ENCODE results near the gene PCDHGA1.
A peak's percentile ranks its signal among the peaks of the same experiment; 100 is the strongest.

PCDHGA1 gene

DNA sequence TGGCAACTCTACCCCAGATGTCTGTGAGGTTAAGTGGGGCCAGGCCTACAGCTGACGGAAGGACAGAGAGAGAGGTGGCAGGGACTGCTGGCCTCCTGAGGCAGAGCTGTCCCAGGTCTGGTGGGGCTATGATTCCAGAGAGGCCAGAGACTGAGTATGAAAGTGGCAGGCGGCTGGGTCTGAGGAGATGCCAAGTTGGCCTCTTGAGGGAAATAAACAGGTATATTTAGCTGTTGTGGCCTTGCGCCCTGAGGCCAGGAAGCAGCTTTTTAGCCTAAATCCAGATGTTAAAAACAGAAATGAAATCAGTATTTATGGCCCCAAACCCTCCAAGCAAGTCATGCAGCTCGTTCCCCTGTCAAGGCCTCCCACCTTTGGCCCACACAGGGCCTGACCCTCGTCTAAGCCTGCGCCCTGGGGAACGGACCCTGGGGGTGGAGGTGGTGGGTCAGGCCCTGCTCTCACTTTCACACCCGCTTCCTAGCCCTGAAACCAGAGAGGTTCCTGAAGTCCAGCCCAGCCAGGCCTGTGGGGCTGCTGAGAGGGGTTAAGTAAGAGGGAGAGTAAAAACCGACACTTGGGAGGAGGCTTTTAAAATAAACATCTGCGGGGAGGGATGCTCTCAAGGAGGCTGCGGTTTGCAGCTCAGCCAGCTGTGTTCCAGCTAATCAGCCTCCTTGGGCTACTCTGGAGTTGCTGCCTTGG is 177.2 kb downstream of the PCDHGA1 start:
- Histone ChIP-seq H4K5ac (ENCODE audit: low read length) (no peak overlapping the region), H3K4me2 (ENCODE audit: low read length) (no peak overlapping the region), H3K56ac (ENCODE audit: low read length) (peak overlapping the region; percentile 78), H3K27me3 (ENCODE audit: insufficient read depth, low read length, poor library complexity) (no peaks in the 10 kb centered on the region), H2BK5ac (ENCODE audit: low read length) (peak overlapping the region; percentile 21), H2AK5ac (ENCODE audit: low read length) (peak overlapping the region; percentile 45), H3K23ac (ENCODE audit: low read length) (no peak overlapping the region), H3K4me3 (ENCODE audit: low read length) (no peak overlapping the region), H4K8ac (ENCODE audit: low read depth, low read length) (no peak overlapping the region), H3K27ac (ENCODE audit: low read depth, low read length) (peak overlapping the region; percentile 39), H3K79me1 (ENCODE audit: low read length) (no peaks in the 10 kb centered on the region), H3K4ac (ENCODE audit: low read depth, low read length) (no peak overlapping the region), H3K79me2 (ENCODE audit: control insufficient read depth, insufficient read depth, low read length) (no peaks in the 10 kb centered on the region), H3K4me1 (ENCODE audit: control insufficient read depth, low read depth, low read length) (peaks cover 10% of the 10 kb centered on the region), H3K9ac (ENCODE audit: low read length) (peak overlapping the region; percentile 36), H2BK120ac (ENCODE audit: low read depth, low read length) (no peak overlapping the region), H3K18ac (ENCODE audit: low read length) (no peak overlapping the region), H3K36me3 (ENCODE audit: control insufficient read depth, insufficient read depth, low read length) (no peaks in the 10 kb centered on the region), H2BK15ac (replicated peaks; ENCODE audit: low read depth) (no peak overlapping the region)
- no CpG with 5 or more reads among the region's 11 CpGs for WGBS (ENCODE audit: extremely low coverage, insufficient coverage, low lambda C conversion rate)
- no peak for DNase-seq

GRCh38 chr5:141508440-141508797 is 178.1 kb downstream of the PCDHGA1 start:
- Histone ChIP-seq H3K36me3 (ENCODE audit: control insufficient read depth, insufficient read depth, low read length) (no peaks in the 10 kb centered on the region), H3K79me2 (ENCODE audit: control insufficient read depth, insufficient read depth, low read length) (no peaks in the 10 kb centered on the region), H3K23ac (ENCODE audit: low read length) (no peak overlapping the region), H3K79me1 (ENCODE audit: low read length) (no peaks in the 10 kb centered on the region), H3K4me2 (ENCODE audit: low read length) (peak overlapping the region; percentile 25), H3K4me3 (ENCODE audit: low read length) (no peak overlapping the region), H2BK5ac (ENCODE audit: low read length) (peak overlapping the region; percentile 39), H3K18ac (ENCODE audit: low read length) (peak overlapping the region; percentile 8), H3K27me3 (ENCODE audit: insufficient read depth, low read length, poor library complexity) (no peaks in the 10 kb centered on the region), H4K5ac (ENCODE audit: low read length) (no peak overlapping the region), H4K8ac (ENCODE audit: low read depth, low read length) (no peak overlapping the region), H3K4me1 (ENCODE audit: control insufficient read depth, low read depth, low read length) (peaks cover 10% of the 10 kb centered on the region), H3K27ac (ENCODE audit: low read depth, low read length) (peak overlapping the region; percentile 39), H3K9ac (ENCODE audit: low read length) (peak overlapping the region; percentile 57), H2BK15ac (replicated peaks; ENCODE audit: low read depth) (no peak overlapping the region), H3K4ac (ENCODE audit: low read depth, low read length) (peak overlapping the region; percentile 22), H3K56ac (ENCODE audit: low read length) (peak overlapping the region; percentile 78), H2AK5ac (ENCODE audit: low read length) (no peak overlapping the region), H2BK120ac (ENCODE audit: low read depth, low read length) (peak overlapping the region; percentile 51)
- no peak for DNase-seq
- no CpG with 5 or more reads among the region's 9 CpGs for WGBS (ENCODE audit: extremely low coverage, insufficient coverage, low lambda C conversion rate)

DNA sequence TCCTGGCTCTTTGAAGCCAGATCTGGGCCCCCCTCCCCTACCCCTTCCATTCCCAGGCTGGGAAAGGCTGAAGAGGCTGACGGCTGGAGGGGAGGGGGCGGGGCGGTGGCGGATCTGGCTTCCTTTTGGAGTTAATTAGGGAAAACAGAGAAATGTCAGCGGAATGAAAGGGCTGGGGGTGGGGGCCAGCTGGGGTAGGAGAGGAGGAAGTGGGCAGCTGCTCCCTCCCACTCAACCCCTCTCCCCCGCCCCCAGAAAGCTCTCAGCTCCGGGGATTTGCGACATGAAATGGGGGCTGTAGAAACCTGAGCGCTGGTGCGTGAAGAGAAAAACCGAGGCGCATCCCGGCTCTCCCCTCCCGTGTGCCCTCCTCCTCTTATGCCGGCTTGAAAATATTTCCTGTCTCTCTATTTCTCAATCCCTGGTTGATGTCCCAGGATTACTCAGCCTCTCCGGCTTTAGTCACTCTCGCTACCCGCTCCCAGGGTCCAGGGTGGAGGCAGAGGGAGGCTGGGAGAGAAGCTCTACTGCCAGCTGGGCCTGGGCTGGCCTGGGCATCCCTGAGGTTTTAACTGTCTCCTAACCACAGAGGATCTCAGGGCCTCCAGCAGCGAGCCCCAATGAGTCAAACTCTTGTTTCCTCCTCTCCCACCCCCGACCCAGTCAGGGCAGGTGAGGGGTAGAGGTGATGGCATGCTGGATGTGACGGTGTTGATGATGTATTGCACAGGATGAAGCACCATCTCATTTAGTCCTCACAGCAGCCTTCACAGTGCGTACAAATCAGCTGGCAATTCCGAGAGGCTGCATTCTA is 178.7 kb downstream of the PCDHGA1 start:
- Histone ChIP-seq H3K56ac (ENCODE audit: low read length) (peak overlapping the region; percentile 78), H3K36me3 (ENCODE audit: control insufficient read depth, insufficient read depth, low read length) (no peaks in the 10 kb centered on the region), H4K5ac (ENCODE audit: low read length) (no peak overlapping the region), H3K4me3 (ENCODE audit: low read length) (no peak overlapping the region), H2BK5ac (ENCODE audit: low read length) (no peak overlapping the region), H3K4me1 (ENCODE audit: control insufficient read depth, low read depth, low read length) (peaks cover 10% of the 10 kb centered on the region), H4K8ac (ENCODE audit: low read depth, low read length) (no peak overlapping the region), H3K27ac (ENCODE audit: low read depth, low read length) (peak overlapping the region; percentile 47), H3K4me2 (ENCODE audit: low read length) (peak overlapping the region; percentile 41), H2AK5ac (ENCODE audit: low read length) (no peak overlapping the region), H2BK120ac (ENCODE audit: low read depth, low read length) (no peak overlapping the region), H3K79me2 (ENCODE audit: control insufficient read depth, insufficient read depth, low read length) (no peaks in the 10 kb centered on the region), H2BK15ac (replicated peaks; ENCODE audit: low read depth) (no peak overlapping the region), H3K27me3 (ENCODE audit: insufficient read depth, low read length, poor library complexity) (no peaks in the 10 kb centered on the region), H3K23ac (ENCODE audit: low read length) (no peak overlapping the region), H3K4ac (ENCODE audit: low read depth, low read length) (no peak overlapping the region), H3K79me1 (ENCODE audit: low read length) (no peaks in the 10 kb centered on the region), H3K18ac (ENCODE audit: low read length) (peak overlapping the region; percentile 8), H3K9ac (ENCODE audit: low read length) (peak overlapping the region; percentile 67)
- peak; percentile 87 for DNase-seq
- no CpG with 5 or more reads among the region's 23 CpGs for WGBS (ENCODE audit: extremely low coverage, insufficient coverage, low lambda C conversion rate)

DNA sequence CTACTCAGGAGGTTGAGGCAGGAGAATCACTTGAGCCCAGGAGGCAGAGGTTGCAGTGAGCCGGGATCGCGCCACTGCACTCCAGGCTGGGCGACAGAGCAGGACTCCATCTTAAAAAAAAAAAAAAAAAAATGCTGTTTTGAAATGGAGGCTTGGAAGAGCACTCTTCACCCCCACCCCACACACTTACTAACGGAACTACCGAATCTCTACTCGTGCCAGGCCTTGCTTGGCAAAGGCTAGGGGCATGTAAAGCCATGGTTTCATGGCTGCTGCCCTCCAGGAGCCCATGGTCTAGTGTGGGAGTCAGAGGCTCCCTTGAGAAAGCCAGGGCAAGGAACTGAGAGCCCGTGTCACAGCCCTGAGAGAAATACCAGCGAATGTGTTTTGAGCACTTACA is 179.8 kb downstream of the PCDHGA1 start:
- Histone ChIP-seq H2BK15ac (replicated peaks; ENCODE audit: low read depth) (no peak overlapping the region), H3K56ac (ENCODE audit: low read length) (no peak overlapping the region), H3K79me1 (ENCODE audit: low read length) (no peaks in the 10 kb centered on the region), H3K4me1 (ENCODE audit: control insufficient read depth, low read depth, low read length) (peaks cover 14% of the 10 kb centered on the region), H3K4me2 (ENCODE audit: low read length) (no peak overlapping the region), H3K23ac (ENCODE audit: low read length) (no peak overlapping the region), H2AK5ac (ENCODE audit: low read length) (no peak overlapping the region), H3K36me3 (ENCODE audit: control insufficient read depth, insufficient read depth, low read length) (no peaks in the 10 kb centered on the region), H3K4me3 (ENCODE audit: low read length) (no peak overlapping the region), H3K18ac (ENCODE audit: low read length) (no peak overlapping the region), H3K4ac (ENCODE audit: low read depth, low read length) (no peak overlapping the region), H4K5ac (ENCODE audit: low read length) (no peak overlapping the region), H2BK120ac (ENCODE audit: low read depth, low read length) (no peak overlapping the region), H3K79me2 (ENCODE audit: control insufficient read depth, insufficient read depth, low read length) (no peaks in the 10 kb centered on the region), H4K8ac (ENCODE audit: low read depth, low read length) (no peak overlapping the region), H3K9ac (ENCODE audit: low read length) (no peak overlapping the region), H2BK5ac (ENCODE audit: low read length) (no peak overlapping the region), H3K27me3 (ENCODE audit: insufficient read depth, low read length, poor library complexity) (no peaks in the 10 kb centered on the region), H3K27ac (ENCODE audit: low read depth, low read length) (no peak overlapping the region)
- no CpG with 5 or more reads among the region's 9 CpGs for WGBS (ENCODE audit: extremely low coverage, insufficient coverage, low lambda C conversion rate)
- no peak for DNase-seq

GRCh38 chr5:141510850-141511601 is 180.7 kb downstream of the PCDHGA1 start:
- Histone ChIP-seq H3K36me3 (ENCODE audit: control insufficient read depth, insufficient read depth, low read length) (no peaks in the 10 kb centered on the region), H3K4me3 (ENCODE audit: low read length) (no peak overlapping the region), H2AK5ac (ENCODE audit: low read length) (no peak overlapping the region), H3K27me3 (ENCODE audit: insufficient read depth, low read length, poor library complexity) (no peaks in the 10 kb centered on the region), H3K79me1 (ENCODE audit: low read length) (no peaks in the 10 kb centered on the region), H2BK15ac (replicated peaks; ENCODE audit: low read depth) (no peak overlapping the region), H3K27ac (ENCODE audit: low read depth, low read length) (no peak overlapping the region), H3K18ac (ENCODE audit: low read length) (no peak overlapping the region), H3K56ac (ENCODE audit: low read length) (no peak overlapping the region), H3K4me2 (ENCODE audit: low read length) (no peak overlapping the region), H2BK5ac (ENCODE audit: low read length) (no peak overlapping the region), H4K5ac (ENCODE audit: low read length) (no peak overlapping the region), H3K4me1 (ENCODE audit: control insufficient read depth, low read depth, low read length) (peaks cover 15% of the 10 kb centered on the region), H3K9ac (ENCODE audit: low read length) (no peak overlapping the region), H4K8ac (ENCODE audit: low read depth, low read length) (no peak overlapping the region), H3K23ac (ENCODE audit: low read length) (no peak overlapping the region), H3K79me2 (ENCODE audit: control insufficient read depth, insufficient read depth, low read length) (no peaks in the 10 kb centered on the region), H3K4ac (ENCODE audit: low read depth, low read length) (no peak overlapping the region), H2BK120ac (ENCODE audit: low read depth, low read length) (no peak overlapping the region)
- no peak for DNase-seq
- WGBS (ENCODE audit: extremely low coverage, insufficient coverage, low lambda C conversion rate) = no CpG with 5 or more reads among the region's 14 CpGs
